GM18858 (cell line): ENCODE data around the gene PBX4.

Experiments used
- ATAC-seq: cut with Tn5 transposase; IDR thresholded peaks from one replicate; pipeline ENCODE4 v1.9.1; 2021; ENCODE audit not compliant: unreplicated experiment

The PBX4 gene

GRCh38 chr19:19558636-19559035 lies 59.9 kb downstream of the PBX4 start:
- no peak for ATAC-seq

DNA sequence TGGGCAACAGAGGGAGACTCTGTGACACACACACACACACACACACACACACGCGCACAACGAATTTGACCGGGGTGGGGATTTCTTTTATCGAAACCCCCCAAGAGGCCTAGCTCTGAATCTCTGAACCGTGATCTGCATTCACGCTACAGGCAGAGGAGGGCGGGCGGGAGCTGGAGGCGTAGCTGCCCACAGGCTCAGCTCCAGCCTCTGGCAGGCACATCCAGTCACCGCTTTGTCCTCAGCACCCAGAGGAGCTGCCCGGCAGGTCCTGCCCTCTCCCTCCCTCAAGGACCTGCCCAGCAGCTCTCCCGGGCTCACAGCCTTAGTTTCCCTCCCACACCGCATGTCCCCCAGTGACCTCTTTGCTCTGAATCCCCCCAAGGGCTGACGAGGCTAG lies 60.4 kb downstream of the PBX4 start:
- ATAC-seq = no peak

- ATAC-seq = no peak
Measured at GRCh38 chr19:19554074-19555023, 64.1 kb downstream of the PBX4 start.

DNA sequence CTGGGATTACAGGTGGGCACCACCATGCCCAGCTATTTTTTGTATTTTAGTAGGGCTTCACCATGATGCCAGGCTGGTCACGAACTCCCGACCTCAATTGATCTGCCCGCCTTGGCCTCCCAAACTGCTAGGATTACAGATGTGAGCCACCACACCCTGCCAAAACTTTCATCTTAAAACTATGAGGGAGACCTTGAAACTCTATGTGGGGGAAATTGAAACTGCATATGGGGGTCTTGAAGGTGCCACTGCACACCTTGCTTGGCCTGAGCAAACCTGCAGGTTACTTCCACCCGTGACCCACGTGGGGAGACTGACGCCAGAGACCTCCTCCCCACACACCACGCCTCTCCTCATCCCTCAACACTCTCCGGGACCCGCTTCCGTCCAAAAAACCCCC lies 64.8 kb downstream of the PBX4 start:
- ATAC-seq = no peak

GRCh38 chr19:19552798-19553197 lies 65.7 kb downstream of the PBX4 start:
- no peak for ATAC-seq

DNA sequence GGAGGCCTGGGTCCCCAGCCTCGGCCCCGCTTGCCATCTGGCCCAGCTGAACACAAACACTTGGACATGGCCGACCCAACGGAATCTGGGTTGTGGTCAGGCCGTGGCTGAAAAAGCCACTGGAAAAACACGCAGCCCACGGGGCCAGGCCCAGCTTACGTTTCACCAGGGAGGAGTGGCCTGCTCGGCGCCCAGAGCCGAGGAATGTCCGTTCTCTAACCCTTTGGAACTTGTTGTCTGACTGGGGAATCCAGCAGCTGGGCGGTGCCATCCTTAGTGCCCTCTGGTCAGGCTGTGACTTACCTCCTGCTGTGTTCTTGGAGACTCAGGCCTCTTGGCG lies 66.7 kb downstream of the PBX4 start:
- ATAC-seq = no peak

DNA sequence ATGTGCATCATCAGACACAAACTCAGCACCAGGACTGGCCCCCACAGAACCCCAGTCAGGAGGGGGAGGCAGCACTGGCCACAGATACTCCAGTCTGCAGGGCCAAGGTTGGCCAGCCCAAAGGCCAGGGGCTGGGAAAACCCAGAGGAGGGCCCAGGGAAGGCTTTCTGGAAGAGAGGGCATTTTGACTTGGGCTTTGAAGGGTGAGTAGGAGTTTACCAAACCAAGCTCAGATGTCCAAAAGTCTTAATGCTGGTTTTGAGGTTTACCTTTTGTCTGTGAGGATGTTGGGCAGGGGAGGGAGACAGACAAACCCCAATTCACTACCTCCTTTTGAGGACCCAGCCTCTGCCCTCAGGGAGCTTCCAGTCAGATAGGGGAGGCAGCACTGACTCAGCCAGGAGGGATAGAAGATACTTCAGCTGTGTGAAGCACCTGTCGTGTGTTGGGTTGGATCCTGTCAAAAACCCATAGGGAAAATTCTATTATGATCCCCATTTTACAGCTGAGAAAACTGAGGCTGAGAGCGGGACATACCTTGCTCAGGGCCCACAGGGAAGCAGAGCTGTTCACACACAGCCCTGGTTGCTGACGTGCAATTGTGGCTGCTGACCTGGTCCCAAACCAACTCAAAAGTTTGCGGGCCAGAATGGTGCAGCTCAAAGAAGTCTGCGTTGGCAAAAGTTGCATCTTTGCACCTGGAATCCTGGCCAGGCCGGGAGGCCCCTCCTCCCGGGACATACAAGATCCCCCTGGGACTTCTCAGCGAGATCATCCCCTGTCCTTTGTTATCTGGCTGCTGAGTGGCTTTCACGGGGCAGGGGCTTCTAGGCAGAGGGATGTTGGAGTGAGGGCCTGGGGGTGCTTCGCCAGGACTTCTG lies 67.3 kb downstream of the PBX4 start:
- ATAC-seq = no peak

GRCh38 chr19:19550485-19550929 lies 68.0 kb downstream of the PBX4 start:
- no peak for ATAC-seq

DNA sequence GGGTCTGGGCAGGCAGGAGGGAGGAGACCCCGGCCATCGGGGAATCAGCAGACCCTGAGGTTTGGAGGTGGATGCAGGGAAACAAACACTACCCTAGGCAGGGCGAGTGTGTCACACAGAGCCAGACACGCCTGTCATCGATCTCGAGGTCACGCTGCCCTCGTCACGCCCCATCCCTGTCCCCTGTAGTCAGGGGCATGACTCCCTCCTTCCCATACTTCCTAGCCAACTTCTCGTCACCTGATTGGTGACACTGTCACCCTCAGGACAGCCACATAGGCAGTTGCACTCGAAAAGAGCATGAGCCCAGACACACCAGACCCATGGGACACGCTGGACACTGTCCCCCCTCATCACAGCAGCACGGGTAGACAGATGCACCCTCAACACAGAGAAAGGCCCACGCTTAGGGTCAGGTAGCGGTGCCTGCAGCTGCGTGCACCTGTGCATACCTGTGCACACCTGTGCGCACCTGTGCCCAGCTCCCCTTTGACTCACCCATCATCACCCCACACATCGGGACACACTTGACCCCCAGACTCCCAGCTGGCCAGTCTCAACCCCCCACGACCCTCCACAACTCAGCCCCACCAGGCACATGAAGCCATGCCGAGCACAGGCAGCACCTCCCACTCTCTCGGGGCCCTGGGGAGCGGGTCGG lies 68.6 kb downstream of the PBX4 start:
- no peak for ATAC-seq

DNA sequence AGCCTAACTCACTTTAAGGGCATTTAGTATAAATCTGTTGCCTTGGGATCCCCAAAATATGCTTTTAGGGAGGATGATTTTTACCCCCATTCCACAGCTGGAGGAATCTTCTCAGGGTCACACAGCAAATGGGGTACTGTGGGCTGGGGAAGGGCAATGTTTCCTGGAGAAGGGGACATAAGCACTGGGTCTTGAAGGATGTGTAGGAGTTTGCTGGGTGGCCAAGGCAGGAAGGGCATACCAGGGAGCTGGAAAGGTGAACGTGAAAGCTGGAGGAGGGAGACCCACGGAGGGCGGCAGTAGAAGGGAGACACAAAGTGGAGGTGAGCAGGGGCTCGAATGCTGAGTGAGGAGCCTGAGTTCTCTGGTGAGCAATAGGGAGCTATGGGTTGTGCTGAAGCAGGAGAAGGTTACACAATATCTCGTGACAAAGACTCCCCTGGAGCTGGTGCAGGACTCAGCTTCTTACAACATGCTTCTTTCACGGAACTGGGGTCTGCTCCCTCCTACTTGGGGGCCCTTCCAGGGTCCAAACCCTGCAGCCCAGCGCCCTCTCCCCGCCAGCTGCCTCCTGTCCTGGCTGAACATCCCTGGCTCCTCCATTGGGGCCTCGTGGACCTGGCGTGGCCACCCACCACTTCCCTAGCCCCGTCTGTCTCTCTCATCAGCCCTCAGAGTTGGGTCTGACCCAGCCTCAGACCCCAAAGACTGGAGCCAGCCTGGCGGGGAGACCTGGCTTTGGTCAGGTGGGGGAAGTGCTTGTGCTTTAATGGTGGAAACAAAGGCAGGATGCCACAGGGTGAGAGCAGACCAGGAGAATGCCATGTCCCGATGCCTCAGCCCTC lies 69.3 kb downstream of the PBX4 start:
- ATAC-seq = no peak

GRCh38 chr19:19547674-19548336 lies 70.7 kb downstream of the PBX4 start:
- no peak for ATAC-seq

DNA sequence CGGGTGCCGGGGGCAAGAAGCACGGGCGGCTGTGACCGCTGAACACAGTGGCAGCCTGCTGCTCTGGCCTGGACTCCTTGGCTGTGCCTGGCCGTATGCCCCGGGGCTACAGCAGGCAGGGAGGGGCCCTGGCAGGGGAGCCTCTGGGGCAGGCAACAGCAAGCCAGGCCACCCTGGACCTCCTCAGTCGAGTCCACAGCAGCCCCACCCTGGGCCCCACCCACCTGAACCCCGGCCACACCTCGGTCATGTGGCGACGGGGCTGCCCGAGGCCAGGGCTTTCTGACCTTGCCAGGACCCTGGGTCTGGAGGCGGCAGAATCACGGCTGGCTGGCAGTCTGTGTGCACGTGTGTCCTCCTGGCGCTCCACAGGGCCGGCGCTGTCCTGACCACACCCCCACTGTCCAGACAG lies 71.7 kb downstream of the PBX4 start:
- no peak for ATAC-seq

DNA sequence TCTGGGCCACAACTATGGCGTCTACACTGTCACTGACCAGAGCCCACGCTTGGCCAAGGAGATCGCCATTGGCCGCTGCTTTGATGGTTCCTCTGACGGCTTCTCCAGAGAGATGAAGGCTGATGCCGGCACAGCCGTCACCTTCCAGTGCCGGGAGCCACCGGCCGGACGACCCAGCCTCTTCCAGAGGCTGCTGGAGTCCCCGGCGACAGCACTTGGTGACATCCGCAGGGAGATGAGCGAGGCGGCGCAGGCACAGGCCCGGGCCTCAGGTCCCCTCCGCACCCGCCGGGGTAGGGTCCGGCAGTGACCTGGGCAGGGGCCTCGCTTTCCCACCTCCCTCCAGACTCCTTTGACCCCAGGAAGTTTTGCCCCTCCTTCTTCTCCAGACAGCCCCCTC lies 72.8 kb downstream of the PBX4 start:
- ATAC-seq = no peak

DNA sequence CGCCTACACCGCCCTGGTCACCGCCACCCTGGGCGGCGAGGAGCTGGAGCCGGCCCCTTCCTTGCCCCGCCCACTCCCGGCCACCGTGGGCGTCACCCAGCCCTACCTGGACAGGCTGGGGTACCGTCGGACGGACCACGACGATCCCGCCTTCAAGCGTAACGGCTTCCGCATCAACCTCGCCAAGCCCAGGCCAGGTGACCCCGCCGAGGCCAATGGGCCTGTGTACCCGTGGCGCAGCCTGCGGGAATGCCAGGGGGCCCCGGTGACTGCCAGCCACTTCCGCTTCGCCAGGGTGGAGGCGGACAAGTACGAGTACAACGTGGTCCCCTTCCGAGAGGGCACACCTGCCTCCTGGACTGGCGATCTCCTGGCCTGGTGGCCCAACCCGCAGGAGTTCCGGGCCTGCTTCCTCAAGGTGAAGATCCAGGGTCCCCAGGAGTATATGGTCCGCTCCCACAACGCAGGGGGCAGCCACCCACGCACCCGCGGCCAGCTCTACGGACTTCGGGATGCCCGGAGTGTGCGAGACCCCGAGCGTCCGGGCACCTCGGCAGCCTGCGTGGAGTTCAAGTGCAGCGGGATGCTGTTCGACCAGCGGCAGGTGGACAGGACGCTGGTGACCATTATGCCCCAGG lies 73.4 kb downstream of the PBX4 start:
- ATAC-seq = no peak

DNA sequence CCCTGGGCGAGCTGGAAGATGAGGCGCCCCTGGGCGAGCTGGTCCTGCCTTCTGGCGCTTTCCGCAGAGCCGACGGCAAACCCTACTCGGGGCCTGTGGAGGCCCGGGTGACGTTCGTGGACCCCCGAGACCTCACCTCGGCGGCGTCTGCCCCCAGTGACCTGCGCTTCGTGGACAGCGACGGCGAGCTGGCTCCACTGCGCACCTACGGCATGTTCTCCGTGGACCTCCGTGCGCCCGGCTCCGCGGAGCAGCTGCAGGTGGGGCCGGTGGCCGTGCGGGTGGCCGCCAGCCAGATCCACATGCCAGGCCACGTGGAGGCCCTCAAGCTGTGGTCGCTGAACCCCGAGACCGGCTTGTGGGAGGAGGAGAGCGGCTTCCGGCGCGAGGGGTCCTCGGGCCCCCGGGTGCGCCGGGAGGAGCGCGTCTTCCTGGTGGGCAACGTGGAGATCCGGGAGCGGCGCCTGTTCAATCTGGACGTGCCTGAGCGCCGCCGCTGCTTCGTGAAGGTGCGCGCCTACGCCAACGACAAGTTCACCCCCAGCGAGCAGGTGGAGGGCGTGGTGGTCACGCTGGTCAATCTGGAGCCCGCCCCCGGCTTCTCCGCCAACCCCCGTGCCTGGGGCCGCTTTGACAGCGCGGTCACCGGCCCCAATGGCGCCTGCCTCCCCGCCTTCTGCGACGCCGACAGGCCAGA lies 74.1 kb downstream of the PBX4 start:
- ATAC-seq = no peak

DNA sequence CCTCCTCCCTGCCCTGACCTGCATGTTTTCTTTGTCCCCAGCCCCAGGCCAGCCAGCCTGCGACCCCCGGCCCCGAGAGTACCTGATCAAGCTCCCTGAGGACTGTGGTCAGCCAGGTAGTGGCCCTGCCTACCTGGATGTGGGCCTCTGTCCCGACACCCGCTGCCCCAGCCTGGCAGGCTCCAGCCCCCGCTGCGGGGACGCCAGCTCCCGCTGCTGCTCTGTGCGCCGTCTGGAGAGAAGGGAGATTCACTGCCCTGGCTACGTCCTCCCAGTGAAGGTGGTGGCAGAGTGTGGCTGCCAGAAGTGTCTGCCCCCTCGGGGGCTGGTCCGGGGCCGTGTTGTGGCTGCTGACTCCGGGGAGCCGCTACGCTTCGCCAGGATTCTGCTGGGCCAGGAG lies 74.8 kb downstream of the PBX4 start:
- ATAC-seq = no peak

DNA sequence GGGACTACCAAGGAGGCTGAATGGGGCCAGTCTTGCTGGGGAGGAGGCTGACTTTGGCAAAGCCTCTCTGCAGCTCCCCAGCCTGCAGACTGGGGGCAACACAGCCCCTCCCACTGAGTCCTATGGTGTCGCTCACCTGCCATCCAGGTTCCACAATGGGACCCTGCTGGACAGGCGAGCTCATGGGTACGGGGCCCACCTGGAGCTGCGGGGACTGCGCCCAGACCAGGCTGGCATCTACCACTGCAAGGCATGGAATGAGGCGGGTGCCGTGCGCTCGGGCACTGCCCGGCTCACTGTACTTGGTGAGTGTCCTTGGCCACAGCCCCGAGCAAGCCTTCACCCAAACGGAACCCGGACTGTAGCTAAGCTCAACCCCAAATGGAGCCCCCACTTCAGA lies 75.4 kb downstream of the PBX4 start:
- no peak for ATAC-seq

DNA sequence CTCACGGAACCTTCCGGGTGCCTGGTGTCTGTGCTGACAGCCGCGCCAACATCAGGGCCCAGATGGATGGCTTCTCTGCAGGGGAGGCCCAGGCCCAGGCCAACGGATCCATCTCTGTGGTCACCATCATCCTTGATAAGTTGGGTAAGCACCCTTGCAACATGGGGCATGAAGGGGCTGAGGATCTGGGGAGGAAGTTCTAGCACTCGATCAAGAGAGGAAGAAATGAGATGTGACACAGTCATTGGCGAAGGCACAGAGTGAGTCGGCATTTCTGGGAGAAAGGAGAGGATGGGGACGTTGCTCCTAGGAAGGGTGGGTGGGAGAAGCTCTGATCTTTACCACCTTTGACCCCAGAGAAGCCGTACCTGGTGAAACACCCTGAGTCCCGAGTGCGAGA lies 76.0 kb downstream of the PBX4 start:
- no peak for ATAC-seq

- no peak for ATAC-seq
Measured at GRCh38 chr19:19541616-19542015, 76.9 kb downstream of the PBX4 start.
